HG03521 (cell line): ENCODE results near the gene PCDHGA1.
A peak's percentile ranks its signal among the peaks of the same experiment; 100 is the strongest.
"Not testable (repeated sequence)": the region's sequence is repeated elsewhere in the genome, so short reads cannot be mapped to it uniquely, and the experiment has no call there.

Source experiments
- ATAC-seq: cut with Tn5 transposase; IDR thresholded peaks from one replicate; pipeline ENCODE4 v1.9.1; 2021; ENCODE audit warnings: mild to moderate bottlenecking, moderate library complexity; ENCODE audit not compliant: unreplicated experiment

Gene PCDHGA1

GRCh38 chr5:141330299-141331080, at the start of gene PCDHGA1:
Gene PCDHGA1, plus strand, starts transcription at chr5:141330514.
- ATAC-seq = no peak

GRCh38 chr5:141298376-141298775, 31.9 kb upstream of the PCDHGA1 start:
- ATAC-seq = no peak

GRCh38 chr5:141303756-141304155, 26.6 kb upstream of the PCDHGA1 start, which contains the start of gene SLC25A2:
Gene SLC25A2, minus strand, starts transcription at chr5:141304049. Its CDS starts 184 bp downstream, at chr5:141303865.
- no peak for ATAC-seq

- no peak for ATAC-seq
These were observed 23.7 kb upstream of the PCDHGA1 start for GRCh38 chr5:141306630-141307029.

GRCh38 chr5:141313711-141314110, 16.6 kb upstream of the PCDHGA1 start:
- no peak for ATAC-seq

- ATAC-seq = not testable (repeated sequence)
These were observed 13.4 kb upstream of the PCDHGA1 start for GRCh38 chr5:141316963-141317362.

GRCh38 chr5:141319202-141319601, 11.1 kb upstream of the PCDHGA1 start:
- no peak for ATAC-seq

GRCh38 chr5:141319699-141320098, 10.6 kb upstream of the PCDHGA1 start:
- no peak for ATAC-seq

- ATAC-seq = peak; percentile 88
These were observed 9.8 kb upstream of the PCDHGA1 start, which contains the start of gene TAF7 for GRCh38 chr5:141320225-141321169. Gene TAF7, minus strand, starts transcription at chr5:141320784. Its CDS starts 740 bp downstream, at chr5:141320044.

- ATAC-seq = no peak
These were observed 8.1 kb upstream of the PCDHGA1 start for GRCh38 chr5:141322261-141322660.

GRCh38 chr5:141326088-141326854, 4.0 kb upstream of the PCDHGA1 start:
- peak; percentile 84 for ATAC-seq

GRCh38 chr5:141328231-141328630, 2.1 kb upstream of the PCDHGA1 start:
- no peak for ATAC-seq

GRCh38 chr5:141332571-141332970, 2.3 kb downstream of the PCDHGA1 start:
- ATAC-seq = not testable (repeated sequence)

GRCh38 chr5:141338538-141339306, 8.4 kb downstream of the PCDHGA1 start, which contains the start of gene PCDHGA2:
Gene PCDHGA2, plus strand, starts transcription at chr5:141338760.
- no peak for ATAC-seq

GRCh38 chr5:141340781-141341354, 10.6 kb downstream of the PCDHGA1 start:
- not testable (repeated sequence) for ATAC-seq

- ATAC-seq = no peak
These were observed 12.5 kb downstream of the PCDHGA1 start for GRCh38 chr5:141342773-141343172.

GRCh38 chr5:141343242-141343952, 13.1 kb downstream of the PCDHGA1 start, which contains the start of gene PCDHGA3:
Gene PCDHGA3, plus strand, starts transcription at chr5:141343829. Its CDS starts 205 bp downstream, at chr5:141344034.
- no peak for ATAC-seq

GRCh38 chr5:141343953-141344463, 13.7 kb downstream of the PCDHGA1 start:
- no peak for ATAC-seq
